Esophagus muscularis mucosa (tissue), 4 donors: ENCODE measurements around the gene AHCY.
"Not testable (repeated sequence)": the region's sequence is repeated elsewhere in the genome, so short reads cannot be mapped to it uniquely, and the experiment has no call there.

Source experiments
- CTCF ChIP-seq, 3 experiments: fragments of 200-600 bp in 2 of 3; fragments of 450-650 bp in 1 of 3; sonication (generic) in 2 of 3; IDR thresholded peaks; one replicate each; pipeline ENCODE4 v1.5.1; 2017 to 2019; ENCODE audit warnings: antibody characterized with exemption in 3 of 3, mild to moderate bottlenecking in 2 of 3, moderate library complexity in 1 of 3
- EP300 ChIP-seq: sonication (generic); formaldehyde crosslinking; IDR thresholded peaks from one replicate; pipeline ENCODE4 v1.6.1; 2017; ENCODE audit warnings: antibody characterized with exemption
- POLR2A ChIP-seq: fragments of 450-650 bp; IDR thresholded peaks from one replicate; pipeline ENCODE4 v1.6.1; 2017; ENCODE audit warnings: antibody characterized with exemption, moderate library complexity, mild to moderate bottlenecking, low read depth
- POLR2AphosphoS5 ChIP-seq, 2 donors: sonication (generic); formaldehyde crosslinking; IDR thresholded peaks; one replicate each; pipeline ENCODE4 v1.6.1; 2017; ENCODE audit warnings: antibody characterized with exemption in 2 of 2

- TF ChIP-seq POLR2A; CTCF (IDR thresholded peaks at IDR 0.05); POLR2AphosphoS5 (IDR thresholded peaks at IDR 0.05); EP300: not testable (repeated sequence)
These were observed 39.7 kb downstream of the AHCY start for GRCh38 chr20:34263468-34263867.
